Progenitor cell of endocrine pancreas (in vitro differentiated cells): ENCODE data around the gene PALLD. TPM values are rescaled to one million over a fixed set of nuclear protein-coding genes. Genes with fewer than 3 reads are reported as not detected.

ENCODE experiments used
- DNase-seq: peaks from one replicate; pipeline ENCODE4 v3.0.0; 2021; ENCODE audit warnings: low spot score; ENCODE audit not compliant: unreplicated experiment
- H3K27ac Mint-ChIP-seq: 2 replicates; pipeline ENCODE4 v1.8.0; 2021; ENCODE audit warnings: mild to moderate bottlenecking, moderate library complexity, mixed read lengths
- H3K27me3 Mint-ChIP-seq: 2 replicates; pipeline ENCODE4 v1.8.0; 2021; ENCODE audit warnings: mixed read lengths
- H3K36me3 Mint-ChIP-seq: 2 replicates; pipeline ENCODE4 v1.8.0; 2022; ENCODE audit warnings: mixed read lengths; ENCODE audit not compliant: insufficient read depth
- H3K4me1 Mint-ChIP-seq: 2 replicates; pipeline ENCODE4 v1.8.0; 2021; ENCODE audit warnings: low read depth, mixed read lengths
- H3K4me3 Mint-ChIP-seq: 2 replicates; pipeline ENCODE4 v1.8.0; 2021; ENCODE audit warnings: low read depth, mild to moderate bottlenecking, moderate library complexity, mixed read lengths
- H3K9me3 Mint-ChIP-seq: 2 replicates; pipeline ENCODE4 v1.8.0; 2021; ENCODE audit warnings: low read depth, mixed read lengths
- total RNA-seq: library from RNA; stranded (reverse); gene quantifications from 2 replicates; pipeline ENCODE4 v1.2.1, GENCODE V29; 2021
- TF ChIP-seq, protein P1 (sequence below): fragments of 200-600 bp; sonication (generic); IDR thresholded peaks from one replicate; pipeline ENCODE4 v1.5.0; 2021; ENCODE audit warnings: antibody characterized with exemption, mild to moderate bottlenecking; ENCODE audit not compliant: unreplicated experiment

The PALLD gene
- total RNA-seq, 1 donor from 2014 or later, result 43.2 TPM

DNA sequence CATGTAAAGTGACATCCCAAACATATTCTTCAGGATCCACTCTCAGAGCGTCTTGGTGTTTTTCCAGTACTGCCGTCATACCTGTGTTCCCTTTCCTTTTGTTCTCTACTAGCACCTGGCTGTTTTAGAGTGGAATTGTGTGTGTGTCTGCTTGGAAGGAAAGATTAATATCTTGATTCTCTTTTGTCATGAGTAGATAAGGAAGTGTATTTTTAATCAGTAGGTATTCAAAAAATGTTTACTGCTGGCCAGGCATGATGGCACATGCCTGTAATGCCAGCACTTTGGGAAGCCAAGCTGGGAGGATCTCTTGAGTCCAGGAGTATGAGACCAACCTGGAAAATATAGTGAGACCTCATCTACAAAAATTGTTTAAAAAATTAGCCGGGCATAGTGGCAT lies 314.4 kb downstream of the PALLD start:
- Mint-ChIP-seq H3K9me3 (peaks cover 4% of the 10 kb centered on the region), H3K36me3 (no peaks in the 10 kb centered on the region), H3K4me1 (peaks cover 20% of the 10 kb centered on the region), H3K4me3 (no peak overlapping the region), H3K27me3 (no peaks in the 10 kb centered on the region), H3K27ac (no peak overlapping the region)
- DNase-seq, result no peak
- TF ChIP-seq, protein P1, sequence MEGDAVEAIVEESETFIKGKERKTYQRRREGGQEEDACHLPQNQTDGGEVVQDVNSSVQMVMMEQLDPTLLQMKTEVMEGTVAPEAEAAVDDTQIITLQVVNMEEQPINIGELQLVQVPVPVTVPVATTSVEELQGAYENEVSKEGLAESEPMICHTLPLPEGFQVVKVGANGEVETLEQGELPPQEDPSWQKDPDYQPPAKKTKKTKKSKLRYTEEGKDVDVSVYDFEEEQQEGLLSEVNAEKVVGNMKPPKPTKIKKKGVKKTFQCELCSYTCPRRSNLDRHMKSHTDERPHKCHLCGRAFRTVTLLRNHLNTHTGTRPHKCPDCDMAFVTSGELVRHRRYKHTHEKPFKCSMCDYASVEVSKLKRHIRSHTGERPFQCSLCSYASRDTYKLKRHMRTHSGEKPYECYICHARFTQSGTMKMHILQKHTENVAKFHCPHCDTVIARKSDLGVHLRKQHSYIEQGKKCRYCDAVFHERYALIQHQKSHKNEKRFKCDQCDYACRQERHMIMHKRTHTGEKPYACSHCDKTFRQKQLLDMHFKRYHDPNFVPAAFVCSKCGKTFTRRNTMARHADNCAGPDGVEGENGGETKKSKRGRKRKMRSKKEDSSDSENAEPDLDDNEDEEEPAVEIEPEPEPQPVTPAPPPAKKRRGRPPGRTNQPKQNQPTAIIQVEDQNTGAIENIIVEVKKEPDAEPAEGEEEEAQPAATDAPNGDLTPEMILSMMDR, result no peak

DNA sequence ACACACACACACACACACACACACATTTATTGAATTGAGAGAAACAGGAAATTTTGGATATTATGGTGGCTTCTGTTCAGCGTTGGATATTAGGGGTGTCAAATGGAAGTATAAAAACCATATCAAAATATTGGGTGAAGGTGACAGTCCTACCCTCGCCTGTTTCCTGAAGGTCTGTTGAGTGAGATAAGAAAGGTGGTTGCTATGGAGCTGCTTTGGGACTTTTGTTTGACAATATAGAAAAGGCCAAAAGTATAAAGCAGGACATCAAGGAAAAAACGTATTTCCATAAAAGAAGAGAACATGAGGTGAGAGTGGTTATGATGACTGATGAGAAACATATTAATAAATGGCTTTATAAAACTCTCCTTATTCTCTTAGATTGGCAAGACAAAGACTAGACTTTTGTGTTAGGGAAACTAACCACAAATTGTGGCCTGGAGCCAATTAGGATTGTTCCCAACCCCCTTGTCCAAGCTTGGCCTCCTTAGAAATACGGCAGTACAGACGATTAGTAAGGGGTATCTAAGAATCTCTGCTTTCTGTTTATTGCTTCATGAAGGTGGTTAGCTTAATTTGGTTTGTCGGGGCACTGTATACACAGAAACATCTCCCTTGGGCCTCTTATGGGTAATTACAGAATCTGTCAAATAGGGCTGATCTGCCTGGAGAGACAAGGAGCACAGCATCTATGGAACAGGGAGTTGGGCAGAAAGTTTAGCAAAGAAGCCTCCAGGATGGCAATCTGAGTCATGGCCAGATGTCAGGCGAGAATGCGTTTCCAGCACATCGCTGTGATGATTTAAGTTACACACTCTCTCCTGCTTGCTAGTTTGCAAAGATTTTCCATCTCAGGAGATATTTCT lies 315.2 kb downstream of the PALLD start:
- Mint-ChIP-seq H3K4me1 (peaks cover 27% of the 10 kb centered on the region), H3K27me3 (no peaks in the 10 kb centered on the region), H3K27ac (peak overlapping the region; percentile 2), H3K9me3 (peaks cover 4% of the 10 kb centered on the region), H3K36me3 (no peaks in the 10 kb centered on the region), H3K4me3 (no peak overlapping the region)
- no peak for DNase-seq
- TF ChIP-seq, protein P1, result no peak

DNA sequence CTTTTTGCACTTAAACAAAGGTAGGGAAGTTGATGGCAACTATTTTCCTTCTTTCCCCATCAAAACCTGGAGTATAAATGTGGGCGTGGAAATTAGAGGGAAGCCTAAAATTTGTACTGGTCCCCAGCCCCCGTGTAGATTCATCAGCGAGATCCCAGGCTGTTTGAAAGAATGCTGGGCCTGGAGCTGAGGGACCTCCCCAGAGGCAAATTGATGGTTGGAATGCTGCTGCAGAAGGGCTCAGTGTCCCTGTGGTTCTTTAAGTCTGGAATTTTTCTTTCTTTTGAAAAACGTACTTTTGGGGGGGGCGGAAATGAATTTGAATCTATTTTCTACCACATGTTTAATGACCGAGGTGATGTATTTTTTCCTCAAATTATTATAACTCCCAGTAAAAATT lies 316.0 kb downstream of the PALLD start:
- peaks cover 4% of the 10 kb centered on the region for H3K9me3 Mint-ChIP-seq
- TF ChIP-seq, protein P1, result no peak
- no peaks in the 10 kb centered on the region for H3K27me3 Mint-ChIP-seq
- H3K4me1 Mint-ChIP-seq, result peaks cover 35% of the 10 kb centered on the region
- no peaks in the 10 kb centered on the region for H3K36me3 Mint-ChIP-seq
- no peak overlapping the region for H3K4me3 Mint-ChIP-seq
- H3K27ac Mint-ChIP-seq, result no peak overlapping the region
- DNase-seq, result no peak

DNA sequence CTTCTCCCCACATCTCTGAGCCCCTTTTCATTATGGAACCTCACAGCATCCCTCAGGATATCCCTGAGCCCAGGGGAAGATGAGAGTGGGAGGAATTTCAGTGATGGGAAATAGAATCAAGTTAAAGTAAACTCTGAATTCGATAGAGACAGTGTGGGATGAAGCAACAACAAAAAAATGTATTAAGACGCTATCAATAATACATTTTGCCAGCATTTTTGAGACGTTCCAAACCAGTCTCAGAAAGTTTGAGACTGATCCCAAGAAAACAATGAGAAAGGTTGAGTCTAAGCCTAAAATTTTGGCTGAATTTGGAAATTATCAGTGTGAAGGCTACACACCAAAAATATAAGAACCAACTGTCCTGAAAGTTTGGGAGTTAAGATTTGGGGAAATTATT lies 317.0 kb downstream of the PALLD start:
- H3K27ac Mint-ChIP-seq, result no peak overlapping the region
- no peaks in the 10 kb centered on the region for H3K36me3 Mint-ChIP-seq
- TF ChIP-seq, protein P1, result no peak
- peaks cover 4% of the 10 kb centered on the region for H3K9me3 Mint-ChIP-seq
- no peaks in the 10 kb centered on the region for H3K27me3 Mint-ChIP-seq
- peaks cover 37% of the 10 kb centered on the region for H3K4me1 Mint-ChIP-seq
- no peak overlapping the region for H3K4me3 Mint-ChIP-seq
- no peak for DNase-seq

DNA sequence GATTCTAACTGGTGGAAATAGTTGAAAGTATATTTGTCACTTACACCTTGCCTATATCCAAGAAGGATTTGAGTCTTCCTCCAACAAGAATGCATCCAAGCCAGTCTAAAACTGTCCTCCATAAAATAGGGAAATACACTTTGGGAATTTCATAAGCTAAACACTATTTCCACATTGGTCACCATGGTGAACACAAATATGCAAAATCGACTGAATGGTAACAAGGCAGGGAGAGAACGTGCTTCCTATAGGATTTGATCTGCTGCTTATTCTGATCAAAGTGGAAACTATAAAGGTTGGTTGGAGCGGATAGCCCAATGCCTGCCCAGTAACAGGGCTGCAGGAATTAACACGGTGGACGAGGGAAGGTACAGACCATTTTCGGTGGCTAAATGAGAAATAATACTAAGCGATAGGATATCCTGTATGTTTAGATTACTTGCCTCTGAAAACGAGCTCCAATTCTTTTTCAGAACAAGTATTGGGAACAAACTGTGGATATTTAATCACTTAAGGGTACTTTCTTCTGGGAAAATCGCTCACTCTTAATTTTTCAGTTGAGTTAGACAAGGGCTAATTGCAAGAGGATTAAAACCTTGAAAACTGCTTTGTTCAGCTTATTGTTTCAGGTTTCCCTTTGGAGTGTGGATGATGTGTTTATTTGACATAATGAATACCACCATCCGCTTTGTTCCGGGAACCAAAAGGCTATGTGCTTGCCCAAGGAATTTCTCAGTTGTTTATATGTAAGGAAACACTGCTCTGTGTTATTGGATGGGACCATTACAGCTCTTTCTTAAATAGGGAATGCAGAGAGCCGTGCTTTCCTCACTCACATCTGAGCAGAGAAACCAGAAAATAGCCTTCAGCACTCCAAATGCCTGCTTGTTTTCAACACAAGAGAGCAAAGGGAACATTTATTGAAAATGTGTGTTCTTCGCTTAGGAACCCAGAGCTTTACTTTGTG lies 318.8 kb downstream of the PALLD start:
- H3K36me3 Mint-ChIP-seq, result no peaks in the 10 kb centered on the region
- TF ChIP-seq, protein P1, result no peak
- peak overlapping the region; percentile 67 for H3K27ac Mint-ChIP-seq
- DNase-seq, result no peak
- peaks cover 37% of the 10 kb centered on the region for H3K4me1 Mint-ChIP-seq
- H3K9me3 Mint-ChIP-seq, result no peaks in the 10 kb centered on the region
- no peaks in the 10 kb centered on the region for H3K27me3 Mint-ChIP-seq
- H3K4me3 Mint-ChIP-seq, result no peak overlapping the region
